Neural crest cell (in vitro differentiated cells): Measurements from ENCODE around the gene MINPP1. TPM values are rescaled to one million over a fixed set of nuclear protein-coding genes. Genes with fewer than 3 reads are reported as not detected.

Experiments
- DNase-seq: peaks from one replicate; pipeline ENCODE4 v3.0.0; 2021; ENCODE audit warnings: low read depth, mixed read lengths, low spot score
- H3K27ac Mint-ChIP-seq: one replicate; pipeline ENCODE4 v1.8.0; 2021; ENCODE audit warnings: mild to moderate bottlenecking, mixed read lengths; ENCODE audit not compliant: unreplicated experiment
- H3K27me3 Mint-ChIP-seq: 2 replicates; pipeline ENCODE4 v1.8.0; 2021; ENCODE audit warnings: low read depth, mild to moderate bottlenecking, mixed read lengths
- H3K36me3 Mint-ChIP-seq: 2 replicates; pipeline ENCODE4 v1.8.0; 2021; ENCODE audit warnings: low read depth, mild to moderate bottlenecking, mixed read lengths
- H3K4me1 Mint-ChIP-seq: 2 replicates; pipeline ENCODE4 v1.8.0; 2021; ENCODE audit warnings: mixed read lengths
- H3K4me3 Mint-ChIP-seq: one replicate; pipeline ENCODE4 v1.8.0; 2021; ENCODE audit warnings: mild to moderate bottlenecking, mixed read lengths
- H3K9me3 Mint-ChIP-seq: 2 replicates; pipeline ENCODE4 v1.8.0; 2021; ENCODE audit warnings: mixed read lengths
- total RNA-seq: library from RNA; stranded (reverse); gene quantifications from 2 replicates; pipeline ENCODE4 v1.2.1, GENCODE V29; 2021
- TF ChIP-seq, protein P1 (sequence below): fragments of 200-600 bp; sonication (generic); conservative IDR thresholded peaks from 2 replicates; pipeline ENCODE4 v1.5.0; 2021; ENCODE audit warnings: antibody characterized with exemption, mild to moderate bottlenecking

Gene MINPP1
- total RNA-seq, 1 donor from 2014 or later, result 23.9 TPM

DNA sequence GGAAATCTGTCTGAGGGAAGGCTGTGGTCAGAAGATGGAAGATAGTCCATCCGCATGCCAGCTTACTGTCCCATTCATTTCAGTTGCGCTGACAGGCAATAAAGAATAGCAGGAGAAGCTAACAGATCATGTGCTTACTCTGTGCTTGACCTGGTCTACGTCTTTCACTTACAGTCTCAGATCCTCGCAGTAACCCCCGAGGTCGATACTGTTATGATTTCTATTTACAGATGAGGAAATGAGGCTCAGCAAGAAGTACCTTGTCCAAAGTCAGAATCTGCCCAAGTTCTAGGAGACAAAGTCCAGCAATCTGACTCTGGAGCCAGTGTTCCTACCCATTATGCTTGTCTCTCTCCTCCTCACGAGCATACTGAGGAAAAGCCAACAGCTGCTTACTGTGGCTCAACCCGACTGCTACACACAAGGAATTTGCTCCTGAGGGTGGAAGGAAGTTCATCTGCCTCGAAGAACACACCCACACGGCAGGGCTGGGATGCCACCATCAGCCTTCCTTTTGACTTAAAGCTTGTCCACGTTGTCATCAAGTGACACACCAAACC lies 74.2 kb downstream of the MINPP1 start:
- no peaks in the 10 kb centered on the region for H3K9me3 Mint-ChIP-seq
- DNase-seq, result no peak

DNA sequence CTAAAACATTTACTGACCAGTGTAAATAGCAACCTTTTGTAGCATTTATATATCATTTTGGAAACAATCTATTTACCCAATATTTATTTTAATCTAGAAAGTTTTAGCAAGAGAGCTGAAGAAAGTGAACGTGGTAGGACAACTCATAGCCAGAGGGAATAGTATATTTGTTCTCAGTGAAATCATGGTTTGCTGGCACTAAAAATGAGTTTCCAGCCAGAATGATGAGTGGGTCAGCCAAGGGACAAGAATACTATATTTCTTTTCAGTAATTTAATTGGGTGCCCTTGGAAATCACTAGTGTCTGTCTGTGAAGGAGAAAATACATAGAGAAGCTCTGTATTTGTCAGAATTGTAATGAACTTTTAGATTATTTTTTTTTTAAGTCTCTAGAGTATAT lies 74.9 kb downstream of the MINPP1 start:
- Mint-ChIP-seq H3K4me1 (no peaks in the 10 kb centered on the region), H3K36me3 (no peaks in the 10 kb centered on the region), H3K4me3 (no peak overlapping the region), H3K27me3 (peaks cover 3% of the 10 kb centered on the region), H3K27ac (no peak overlapping the region), H3K9me3 (no peaks in the 10 kb centered on the region)
- TF ChIP-seq, protein P1, sequence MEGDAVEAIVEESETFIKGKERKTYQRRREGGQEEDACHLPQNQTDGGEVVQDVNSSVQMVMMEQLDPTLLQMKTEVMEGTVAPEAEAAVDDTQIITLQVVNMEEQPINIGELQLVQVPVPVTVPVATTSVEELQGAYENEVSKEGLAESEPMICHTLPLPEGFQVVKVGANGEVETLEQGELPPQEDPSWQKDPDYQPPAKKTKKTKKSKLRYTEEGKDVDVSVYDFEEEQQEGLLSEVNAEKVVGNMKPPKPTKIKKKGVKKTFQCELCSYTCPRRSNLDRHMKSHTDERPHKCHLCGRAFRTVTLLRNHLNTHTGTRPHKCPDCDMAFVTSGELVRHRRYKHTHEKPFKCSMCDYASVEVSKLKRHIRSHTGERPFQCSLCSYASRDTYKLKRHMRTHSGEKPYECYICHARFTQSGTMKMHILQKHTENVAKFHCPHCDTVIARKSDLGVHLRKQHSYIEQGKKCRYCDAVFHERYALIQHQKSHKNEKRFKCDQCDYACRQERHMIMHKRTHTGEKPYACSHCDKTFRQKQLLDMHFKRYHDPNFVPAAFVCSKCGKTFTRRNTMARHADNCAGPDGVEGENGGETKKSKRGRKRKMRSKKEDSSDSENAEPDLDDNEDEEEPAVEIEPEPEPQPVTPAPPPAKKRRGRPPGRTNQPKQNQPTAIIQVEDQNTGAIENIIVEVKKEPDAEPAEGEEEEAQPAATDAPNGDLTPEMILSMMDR, result no peak
- no peak for DNase-seq

More for the DNA sequence above, 74.2 kb downstream of the MINPP1 start:
- Mint-ChIP-seq H3K36me3 (no peaks in the 10 kb centered on the region), H3K27ac (no peak overlapping the region), H3K4me1 (no peaks in the 10 kb centered on the region), H3K27me3 (peaks cover 3% of the 10 kb centered on the region), H3K4me3 (no peak overlapping the region)
- TF ChIP-seq, protein P1, result no peak

DNA sequence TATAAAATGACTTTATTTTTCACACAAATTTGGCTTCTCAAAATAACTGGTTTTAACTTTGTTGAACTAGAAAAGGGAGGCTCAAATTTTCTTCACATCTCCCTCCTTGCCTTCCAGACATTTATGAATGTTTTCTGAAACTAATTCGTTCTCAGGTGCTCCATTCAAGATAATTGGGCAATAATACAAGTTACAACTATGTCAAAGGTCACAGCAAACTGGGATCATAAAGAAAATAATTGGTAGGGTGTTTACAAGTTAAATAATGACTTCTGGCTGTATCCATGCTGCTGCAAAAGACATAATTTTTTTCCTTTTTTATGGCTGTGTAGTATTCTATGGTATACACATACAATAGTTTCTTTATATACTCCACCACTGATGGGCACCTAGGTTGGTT lies 75.3 kb downstream of the MINPP1 start:
- Mint-ChIP-seq H3K4me3 (no peak overlapping the region), H3K9me3 (no peaks in the 10 kb centered on the region), H3K27me3 (peaks cover 3% of the 10 kb centered on the region), H3K4me1 (no peaks in the 10 kb centered on the region), H3K36me3 (no peaks in the 10 kb centered on the region), H3K27ac (no peak overlapping the region)
- DNase-seq, result no peak
- TF ChIP-seq, protein P1, result no peak

DNA sequence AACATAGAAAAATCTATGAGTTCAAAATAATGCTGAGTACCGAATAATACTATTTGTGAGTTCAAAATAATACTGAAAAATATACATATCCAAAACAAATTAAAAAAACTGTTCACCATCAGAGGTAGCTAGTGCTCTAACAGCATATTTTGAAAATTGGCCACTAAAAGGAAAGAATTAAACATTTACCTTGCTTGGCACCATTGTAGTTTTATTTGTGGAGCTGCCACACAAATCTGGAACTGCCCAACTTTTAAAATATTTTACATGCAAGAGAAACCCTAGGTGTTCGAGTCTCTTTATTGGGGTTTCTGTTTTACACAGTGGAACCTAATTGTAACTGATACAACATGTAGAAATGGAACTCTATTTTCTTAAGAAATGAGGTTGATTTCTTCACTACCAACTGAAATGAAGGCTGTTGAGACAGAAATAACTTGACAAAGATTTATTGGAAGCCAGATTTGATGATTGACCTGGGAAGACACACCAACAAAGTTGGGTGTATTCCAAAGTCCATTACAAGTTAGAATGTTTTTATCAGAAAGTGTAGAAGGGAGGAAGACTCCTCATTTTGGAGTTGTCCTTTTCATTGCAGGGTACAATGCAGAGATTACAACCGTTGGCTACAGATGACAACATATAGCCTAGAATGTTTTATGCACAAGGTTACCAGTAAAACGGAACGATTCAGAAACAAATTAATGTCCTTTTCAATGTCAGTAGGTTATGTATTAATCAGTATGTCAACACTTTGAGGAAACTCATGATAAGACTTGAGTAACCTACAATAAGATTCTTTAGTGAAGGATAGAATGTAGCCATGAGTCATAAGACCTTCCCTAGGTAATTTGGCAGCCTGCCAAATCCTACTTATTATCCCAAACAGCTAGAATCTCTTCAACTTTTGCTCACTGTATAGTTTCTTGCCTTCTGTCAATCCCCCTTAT lies 81.1 kb downstream of the MINPP1 start:
- Mint-ChIP-seq H3K4me3 (no peak overlapping the region), H3K27ac (no peak overlapping the region), H3K27me3 (no peaks in the 10 kb centered on the region), H3K9me3 (no peaks in the 10 kb centered on the region), H3K4me1 (no peaks in the 10 kb centered on the region), H3K36me3 (no peaks in the 10 kb centered on the region)
- TF ChIP-seq, protein P1, result no peak
- no peak for DNase-seq

DNA sequence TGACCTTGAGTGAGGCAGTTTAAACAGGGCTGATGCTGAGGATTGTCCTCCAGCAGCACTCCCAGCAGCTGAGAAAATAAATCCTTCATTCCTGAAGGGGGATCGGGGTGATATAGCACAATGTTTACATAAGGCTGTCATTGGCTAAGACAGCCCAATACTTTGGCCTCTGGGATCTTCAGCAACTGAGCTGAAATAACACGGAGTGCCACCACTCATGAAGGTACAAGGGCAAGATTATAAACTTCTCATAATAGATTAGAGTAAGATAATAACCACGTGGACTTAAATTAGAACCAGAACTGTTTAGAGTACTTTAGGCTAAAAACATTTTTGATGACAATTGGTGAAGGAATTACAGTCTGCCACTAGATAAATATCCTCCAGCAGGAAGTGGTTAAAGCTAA lies 85.0 kb downstream of the MINPP1 start:
- DNase-seq, result no peak
- Mint-ChIP-seq H3K4me3 (no peak overlapping the region), H3K27me3 (no peaks in the 10 kb centered on the region), H3K9me3 (no peaks in the 10 kb centered on the region), H3K36me3 (no peaks in the 10 kb centered on the region), H3K27ac (no peak overlapping the region), H3K4me1 (no peaks in the 10 kb centered on the region)
- TF ChIP-seq, protein P1, result no peak
